Adipose tissue (tissue), 3 donors: Measurements from ENCODE around the gene ARHGAP26. TPM values are rescaled to one million over a fixed set of nuclear protein-coding genes. Genes with fewer than 3 reads are reported as not detected.

Experiments used
- H3K27ac ChIP-seq: one replicate; pipeline ENCODE4 v1.5.1; 2013; ENCODE audit warnings: low read depth, low read length
- WGBS, 3 donors: extraction: QIAGEN DNeasy Blood & Tissue Kit; methylation state at CpG; one replicate each; pipeline ENCODE4 v1.1.7; 2013; 5-methylcytosine and 5-hydroxymethylcytosine counted together
- polyA plus RNA-seq, 3 donors: library from polyadenylated mRNA; stranded (reverse); fragments of 200-250 nt; gene quantifications; one replicate each; pipeline ENCODE4 v1.2.3, GENCODE V29; 2013
- donor health status: healthy with polysubstance abuse.
- donor health status: Bipolar disorder and iron deficiency.
- donor health status: healthy.

The ARHGAP26 gene
- polyA plus RNA-seq, 3 donors, result 2.3 to 8.3 (median 6.5) TPM

DNA sequence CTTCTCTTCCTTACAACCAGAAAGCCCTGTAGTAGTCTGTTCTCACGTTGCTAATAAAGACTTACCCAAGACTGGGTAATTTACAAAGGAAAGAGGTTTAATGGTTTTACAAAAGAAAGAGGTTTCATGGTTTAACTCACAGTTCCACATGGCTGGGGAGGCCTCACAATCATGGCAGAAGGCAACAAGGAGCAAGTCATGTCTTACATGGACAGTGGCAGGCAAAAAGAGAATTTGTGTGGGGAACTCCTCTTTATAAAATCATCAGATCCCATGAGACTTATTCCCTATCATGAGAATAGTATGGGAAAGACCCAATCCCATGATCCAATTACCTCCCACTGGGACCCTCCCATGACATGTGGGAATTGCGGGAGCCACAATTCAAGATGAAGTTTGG, 468.4 kb downstream of the ARHGAP26 start:
- no peak overlapping the region for H3K27ac ChIP-seq
- 96 to 100% (median 96%) methylated on average over 2 of the region's 2 CpGs for WGBS, 3 donors

DNA sequence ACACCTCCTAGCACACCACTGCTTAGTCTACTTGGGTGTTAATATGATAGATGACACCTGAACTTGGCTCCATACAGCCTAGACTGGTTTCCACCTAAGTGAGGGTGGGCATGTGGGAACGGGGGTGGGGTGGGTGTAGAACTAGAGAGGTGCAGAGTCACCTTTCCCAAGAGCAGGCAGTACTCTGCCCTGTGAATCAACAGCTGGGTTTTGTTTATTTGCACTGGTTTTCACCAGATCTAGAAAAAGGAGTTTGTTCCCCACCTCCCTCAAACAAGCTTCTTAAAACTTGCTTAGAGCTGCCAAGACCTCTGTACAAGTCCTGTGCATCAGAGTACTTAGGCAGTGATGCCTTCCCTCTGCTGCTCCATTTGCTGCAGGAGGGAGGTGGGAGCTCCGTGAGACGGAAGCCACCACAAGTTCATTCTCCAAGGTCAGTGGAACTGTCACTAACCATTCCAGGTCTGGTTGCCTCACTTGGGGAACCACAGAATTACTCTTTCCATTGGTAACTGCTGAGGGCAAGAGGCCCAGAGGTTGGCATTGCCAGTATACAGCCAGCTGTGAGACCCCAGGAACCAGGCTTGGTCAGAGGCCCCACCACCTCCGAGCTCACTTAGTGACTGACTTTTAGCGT, 469.8 kb downstream of the ARHGAP26 start:
- 73 to 93% (median 90%) methylated on average over 5 of the region's 5 CpGs for WGBS, 3 donors

DNA sequence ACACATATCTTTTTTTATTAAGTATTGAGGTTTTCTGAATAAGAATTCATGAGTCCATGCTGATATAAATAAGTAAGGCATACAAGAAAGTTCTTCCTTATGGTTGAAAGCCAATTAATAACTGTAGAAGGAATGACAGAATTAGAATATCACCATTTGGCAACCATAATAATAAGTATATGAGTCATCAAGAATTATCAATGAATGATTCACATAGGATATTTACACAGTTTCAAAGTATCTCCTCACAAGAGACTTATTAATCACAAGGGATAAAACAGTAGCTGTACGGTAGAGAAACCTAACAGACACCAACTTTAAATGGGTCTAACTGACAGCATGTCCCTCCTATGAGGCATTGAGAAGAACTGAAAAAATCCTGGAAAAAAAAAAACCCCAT, 471.7 kb downstream of the ARHGAP26 start:
- WGBS, 3 donors, result 50 to 64% (median 58%) methylated on average over 1 of the region's 1 CpG
- no peak overlapping the region for H3K27ac ChIP-seq

More for the DNA sequence above, 469.8 kb downstream of the ARHGAP26 start:
- H3K27ac ChIP-seq, result no peak overlapping the region

DNA sequence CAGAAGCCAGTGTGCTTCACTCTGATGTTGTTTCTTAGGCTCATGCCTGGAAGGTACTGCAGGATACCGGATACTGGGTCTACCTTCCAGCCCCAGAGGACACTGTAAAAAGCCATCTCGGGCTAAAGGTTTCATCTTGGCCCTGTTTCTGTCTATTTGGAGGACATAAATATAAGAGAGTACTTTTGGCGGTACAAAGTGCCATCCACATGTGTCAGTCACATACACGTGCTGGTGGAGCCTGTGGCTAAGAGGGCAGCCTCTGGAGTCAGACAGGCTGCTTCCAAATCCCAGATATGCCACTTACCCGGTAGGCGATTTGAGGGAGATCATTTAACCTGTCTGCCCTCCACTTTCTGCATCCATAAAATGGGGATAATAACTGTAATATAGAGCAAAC, 472.9 kb downstream of the ARHGAP26 start:
- WGBS, 3 donors, result 92 to 98% (median 94%) methylated on average over 6 of the region's 6 CpGs
- H3K27ac ChIP-seq, result no peak overlapping the region

DNA sequence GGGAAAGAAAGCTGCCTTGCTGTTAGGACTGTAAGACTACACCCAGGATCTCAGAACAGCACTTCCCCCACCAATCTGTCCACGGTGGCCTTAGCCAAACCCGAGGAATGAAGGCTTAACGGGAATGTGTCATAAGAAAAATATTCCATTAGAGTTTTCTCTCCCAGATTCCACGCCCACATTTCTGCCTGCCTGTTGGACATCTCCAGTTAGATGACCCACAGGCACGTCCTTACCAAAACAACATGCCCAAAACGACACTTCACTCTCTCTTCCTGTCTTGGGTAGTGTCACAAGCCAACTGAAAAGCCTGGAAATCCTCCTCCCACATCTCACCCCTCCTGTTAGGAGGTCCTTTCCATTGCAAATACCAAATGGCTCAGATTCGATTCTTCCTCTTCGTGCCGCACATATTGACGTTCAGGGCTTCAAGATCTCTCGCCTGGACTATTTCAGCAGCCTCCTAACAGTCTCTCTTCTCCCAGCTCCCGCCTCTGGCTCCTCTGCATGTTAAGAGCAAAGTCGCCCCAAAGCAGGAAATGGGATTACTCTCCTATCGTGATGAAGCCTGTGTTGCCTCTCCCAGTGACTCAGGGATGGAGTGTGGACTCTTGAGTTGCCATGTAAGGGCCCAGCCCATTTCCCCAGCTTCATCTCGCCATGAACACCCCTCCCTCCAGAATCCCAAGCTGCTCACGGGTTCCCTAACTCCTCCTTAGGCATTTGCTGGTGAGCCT, 474.0 kb downstream of the ARHGAP26 start:
- 55 to 74% (median 63%) methylated on average over 16 of the region's 16 CpGs for WGBS, 3 donors
- peak overlapping the region; percentile 35 for H3K27ac ChIP-seq

DNA sequence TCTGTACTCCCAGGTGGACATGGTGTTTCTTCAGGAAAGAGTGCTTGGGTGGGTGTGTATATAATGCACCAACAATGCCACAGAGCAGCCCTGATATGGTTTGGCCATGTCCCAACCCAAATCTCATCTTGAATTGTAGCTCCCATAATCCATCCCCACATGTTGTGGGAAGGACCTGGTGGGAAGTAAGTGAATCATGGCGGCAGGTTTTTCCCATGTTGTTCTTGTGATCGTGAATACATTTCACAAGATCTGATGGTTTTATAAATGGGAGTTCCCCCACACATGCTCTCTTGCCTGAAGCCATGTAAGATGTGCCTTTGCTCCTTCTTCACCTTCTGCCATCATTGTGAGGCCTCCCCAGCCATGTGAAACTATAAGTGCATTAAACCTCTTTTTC, 474.8 kb downstream of the ARHGAP26 start:
- WGBS, 3 donors, result 72 to 97% (median 73%) methylated on average over 2 of the region's 2 CpGs

DNA sequence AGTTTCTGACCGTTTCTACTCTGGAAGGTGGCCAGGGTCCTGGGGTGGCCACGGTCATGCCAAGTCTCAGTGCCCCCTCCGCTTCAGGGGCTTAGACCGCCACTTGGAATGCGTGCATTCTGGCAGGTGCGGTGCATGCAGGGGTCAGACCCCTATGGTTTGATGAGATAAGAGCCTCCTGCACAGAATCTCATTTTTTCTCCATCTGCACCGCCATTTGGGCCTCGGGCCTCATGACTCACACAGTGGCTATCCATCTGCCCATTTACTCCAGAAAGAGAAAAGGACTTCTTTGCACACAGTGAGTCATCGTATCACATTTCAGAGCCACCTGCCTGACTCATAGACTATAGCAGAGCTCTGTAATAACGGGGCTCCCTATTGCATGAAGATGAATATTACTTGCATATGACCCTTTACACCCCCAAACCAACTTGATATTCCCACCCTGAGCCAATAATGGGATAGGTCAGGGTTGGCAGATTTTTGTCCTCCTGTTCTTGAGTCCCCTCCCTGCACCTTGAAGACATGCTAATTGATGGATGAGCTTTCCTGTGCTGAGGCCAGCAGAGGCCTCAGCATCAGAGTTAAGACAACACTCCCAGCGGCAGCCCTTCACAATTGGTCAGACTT, 475.9 kb downstream of the ARHGAP26 start:
- 90 to 95% (median 91%) methylated on average over 11 of the region's 11 CpGs for WGBS, 3 donors
- no peak overlapping the region for H3K27ac ChIP-seq

More for the DNA sequence above, 474.8 kb downstream of the ARHGAP26 start:
- H3K27ac ChIP-seq, result no peak overlapping the region

DNA sequence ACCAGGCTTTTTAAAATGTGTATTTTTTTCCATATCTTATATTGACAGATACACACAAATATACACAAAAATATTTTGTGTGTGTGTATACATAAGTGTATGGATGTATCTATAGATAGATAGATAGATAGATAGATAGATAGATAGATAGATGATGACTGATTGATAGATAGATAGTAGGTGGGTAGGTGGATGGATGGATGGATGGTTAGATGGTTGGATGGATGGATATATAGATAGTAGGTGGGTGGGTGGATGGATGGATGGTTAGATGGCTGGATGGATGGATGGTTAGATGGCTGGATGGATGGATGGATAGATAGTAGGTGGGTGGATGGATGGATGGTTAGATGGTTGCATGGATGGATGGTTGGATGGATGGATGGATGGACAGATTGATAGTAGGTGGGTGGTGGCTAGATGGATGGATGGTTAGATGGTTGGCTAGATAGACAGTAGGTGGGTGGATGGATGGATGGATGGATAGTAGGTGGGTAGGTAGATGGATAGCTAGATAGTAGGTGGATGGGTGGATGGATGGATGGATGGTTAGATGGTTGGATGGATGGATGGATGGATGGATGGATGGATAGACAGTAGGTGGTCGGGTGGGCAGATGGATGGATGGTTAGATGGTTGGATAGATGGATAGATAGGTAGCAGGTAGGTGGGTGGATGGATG, 477.1 kb downstream of the ARHGAP26 start:
- 75 to 100% (median 89%) methylated on average over 1 of the region's 1 CpG for WGBS, 3 donors
- H3K27ac ChIP-seq, result no peak overlapping the region

DNA sequence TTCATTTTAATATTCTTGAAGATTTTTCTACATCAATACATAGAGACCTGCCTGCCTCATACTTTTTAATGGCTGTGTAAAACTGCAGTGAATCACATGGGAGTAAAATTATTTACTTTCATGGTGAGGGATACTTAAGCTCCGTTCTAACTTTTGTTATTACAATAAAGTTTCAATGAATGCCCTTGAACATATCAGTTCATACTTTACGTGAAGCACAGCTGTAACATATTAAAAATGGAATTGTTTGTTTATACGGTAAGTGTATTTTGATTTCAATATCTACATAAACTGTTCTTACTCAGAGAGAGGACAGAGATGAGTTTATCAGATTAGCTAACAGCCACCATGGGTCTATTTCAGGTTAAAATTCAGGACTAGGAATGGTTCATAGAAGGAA, 478.2 kb downstream of the ARHGAP26 start:
- no peak overlapping the region for H3K27ac ChIP-seq

DNA sequence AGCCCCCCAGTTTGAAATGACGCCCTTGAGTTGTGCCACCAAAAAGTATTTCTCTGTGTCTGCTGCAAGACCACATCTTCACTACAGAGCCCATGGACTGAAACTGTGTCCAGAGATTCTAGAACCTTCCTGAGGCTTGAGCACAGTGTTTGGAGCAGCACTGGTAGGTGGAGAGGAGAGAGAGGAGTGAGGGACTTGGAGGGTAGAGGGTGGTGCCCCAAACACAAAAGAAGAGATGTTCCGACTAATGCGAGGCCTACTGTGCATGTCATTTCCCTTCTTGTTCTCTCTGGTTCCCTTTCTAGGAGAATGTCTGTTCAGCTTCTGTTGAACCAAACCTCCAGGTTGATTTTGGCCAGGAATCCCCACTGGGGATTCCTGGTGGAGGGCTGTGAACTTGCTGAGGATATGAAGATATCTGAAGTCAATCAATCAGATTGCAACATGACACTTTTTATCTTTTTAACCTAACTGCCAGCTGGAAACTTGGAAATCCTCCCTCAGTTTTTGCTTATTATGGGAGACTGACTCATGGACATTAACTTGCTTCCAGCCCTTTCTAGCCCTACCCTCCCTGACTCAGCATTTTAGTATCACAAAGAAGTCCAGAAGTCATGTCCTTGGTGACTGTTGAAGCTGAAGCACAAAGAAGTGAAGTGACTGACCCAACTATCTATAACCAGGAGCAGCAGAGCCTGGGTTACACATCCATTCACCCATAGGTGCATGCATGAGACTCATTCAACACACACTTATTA, 478.8 kb downstream of the ARHGAP26 start:
- 80 to 96% (median 82%) methylated on average over 3 of the region's 3 CpGs for WGBS, 3 donors
- no peak overlapping the region for H3K27ac ChIP-seq

More for the DNA sequence above, 478.2 kb downstream of the ARHGAP26 start:
- 70 to 94% (median 92%) methylated on average over 3 of the region's 3 CpGs for WGBS, 3 donors

DNA sequence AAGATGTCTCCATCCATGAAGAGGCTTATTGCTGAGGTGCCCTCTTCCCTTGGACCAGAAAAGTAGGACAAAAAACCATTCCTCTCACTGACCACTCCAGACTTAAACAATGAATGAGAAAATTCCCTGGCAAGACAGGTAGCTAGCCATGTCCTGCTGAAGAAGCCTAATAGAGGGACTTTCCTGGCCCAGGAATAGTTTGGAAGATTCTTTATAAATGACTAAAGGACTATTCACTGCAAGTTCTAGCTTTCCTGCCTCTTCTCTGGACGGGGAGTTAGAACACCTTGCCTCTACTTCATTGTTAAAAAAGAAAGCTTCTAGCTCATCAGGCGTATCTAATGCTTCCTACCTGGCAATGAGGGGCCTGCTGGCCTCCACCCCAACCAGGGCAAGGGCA, 479.7 kb downstream of the ARHGAP26 start:
- no peak overlapping the region for H3K27ac ChIP-seq
- 96 to 98% (median 98%) methylated on average over 2 of the region's 2 CpGs for WGBS, 3 donors

DNA sequence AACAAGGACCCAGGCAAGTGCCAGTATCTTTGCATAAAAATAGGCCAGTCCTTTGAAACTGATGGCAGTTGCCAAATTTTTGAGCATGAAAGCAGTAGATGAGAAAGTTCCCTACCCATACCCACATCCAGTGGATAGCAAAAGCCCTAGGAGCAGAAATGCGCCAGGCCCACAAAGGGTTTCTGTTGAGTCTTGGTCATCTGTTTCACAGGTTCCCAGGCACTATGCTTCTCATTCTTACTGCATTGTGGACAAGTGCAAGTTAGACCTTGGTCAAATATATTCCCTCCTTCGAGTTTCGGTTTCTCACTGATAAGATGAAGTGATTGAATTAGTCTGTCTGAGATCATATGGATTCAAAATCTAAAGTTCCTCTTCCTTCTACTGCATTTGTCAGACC, 481.0 kb downstream of the ARHGAP26 start:
- 85 to 94% (median 92%) methylated on average over 3 of the region's 3 CpGs for WGBS, 3 donors

DNA sequence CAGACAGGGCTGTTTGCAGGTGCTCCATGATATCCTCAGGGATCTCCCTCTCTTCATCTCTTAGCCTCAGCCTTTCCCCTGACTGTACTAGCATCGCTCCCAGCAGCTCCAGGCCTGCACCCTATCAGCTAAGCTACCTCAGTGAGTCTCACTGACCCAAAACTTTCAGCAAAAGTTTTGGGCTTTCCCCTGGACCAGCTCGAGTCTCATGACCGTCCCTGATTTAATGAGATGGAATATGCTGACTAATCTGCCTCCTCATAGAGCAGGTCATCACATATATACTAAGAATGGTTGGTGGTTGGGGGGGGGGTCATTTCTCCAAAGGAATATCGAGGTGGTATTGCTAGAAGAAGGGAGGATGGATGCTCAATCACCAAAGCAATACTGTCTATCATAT, 481.8 kb downstream of the ARHGAP26 start:
- 90 to 93% (median 92%) methylated on average over 4 of the region's 4 CpGs for WGBS, 3 donors
- H3K27ac ChIP-seq, result no peak overlapping the region

More for the DNA sequence above, 481.0 kb downstream of the ARHGAP26 start:
- H3K27ac ChIP-seq, result no peak overlapping the region

DNA sequence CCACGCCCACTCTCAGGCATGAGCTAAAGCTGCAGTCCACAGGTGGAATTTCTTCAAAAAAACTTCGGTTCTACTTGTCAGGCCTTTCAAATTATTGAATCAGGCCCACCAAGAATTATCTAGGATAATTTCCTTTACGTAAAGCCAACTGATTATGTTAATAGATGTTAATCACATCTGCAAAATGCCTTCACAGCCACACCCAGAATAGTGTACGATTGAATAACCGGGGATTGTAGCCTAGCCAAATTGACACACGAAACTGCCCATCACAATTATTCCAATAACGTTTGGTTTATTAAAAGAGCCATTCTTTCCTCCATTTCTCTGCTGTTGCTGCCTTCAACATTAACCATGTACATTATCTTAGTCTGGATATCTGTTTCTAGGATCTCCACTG, 484.6 kb downstream of the ARHGAP26 start:
- no peak overlapping the region for H3K27ac ChIP-seq
- 86 to 91% (median 88%) methylated on average over 7 of the region's 7 CpGs for WGBS, 3 donors

DNA sequence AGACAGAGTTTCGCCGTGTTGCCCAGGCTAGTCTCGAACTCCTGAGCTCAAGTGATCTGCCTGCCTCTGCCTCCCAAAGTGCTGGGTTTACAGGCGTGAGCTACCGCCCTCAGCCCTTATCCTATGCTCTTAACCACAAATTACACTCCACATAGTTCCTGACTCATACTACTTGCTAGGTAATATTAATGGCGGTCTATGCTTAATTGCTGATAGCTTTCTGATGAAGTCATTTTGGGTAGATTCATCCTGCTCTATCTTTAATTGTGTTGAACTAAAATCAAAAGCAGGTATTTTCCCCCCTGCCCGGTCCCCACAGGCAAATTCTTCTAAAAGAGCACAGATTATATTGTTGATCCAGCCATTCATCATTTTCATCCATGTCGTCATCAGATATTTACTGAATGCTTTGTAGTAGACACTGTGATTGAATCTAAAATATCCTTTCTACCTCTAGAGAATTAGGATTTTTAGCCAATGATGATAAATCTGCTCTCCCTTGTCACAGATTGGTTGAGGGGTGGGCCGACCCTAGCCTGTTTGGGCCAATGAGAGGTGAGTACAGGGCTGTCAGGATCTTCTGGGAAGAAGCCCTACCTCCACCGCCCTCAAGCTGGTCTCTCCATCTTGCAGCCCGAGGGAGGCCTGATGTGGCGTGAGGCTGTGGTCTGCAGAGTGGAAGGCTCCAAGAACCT, 488.5 kb downstream of the ARHGAP26 start:
- H3K27ac ChIP-seq, result no peak overlapping the region
- WGBS, 3 donors, result 93 to 97% (median 96%) methylated on average over 12 of the region's 12 CpGs

DNA sequence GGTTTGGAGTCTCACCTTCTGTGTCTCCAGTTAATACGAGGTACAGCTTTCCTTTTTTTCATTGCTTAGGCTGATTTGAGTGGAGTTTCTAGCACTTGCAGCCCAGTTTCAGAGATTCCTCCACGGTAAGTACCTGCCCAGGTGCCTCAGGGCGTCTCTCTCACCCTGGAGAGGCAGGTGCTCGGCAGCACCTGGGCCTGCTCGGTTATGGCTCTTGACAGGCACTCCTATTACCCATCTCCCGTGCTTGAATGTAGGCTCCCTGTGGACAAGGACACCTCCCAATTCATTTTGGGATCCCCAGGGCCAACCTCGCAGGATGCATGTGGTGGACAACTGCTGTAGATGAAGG, 489.1 kb downstream of the ARHGAP26 start:
- WGBS, 3 donors, result 91 to 96% (median 91%) methylated on average over 7 of the region's 7 CpGs
- H3K27ac ChIP-seq, result no peak overlapping the region

DNA sequence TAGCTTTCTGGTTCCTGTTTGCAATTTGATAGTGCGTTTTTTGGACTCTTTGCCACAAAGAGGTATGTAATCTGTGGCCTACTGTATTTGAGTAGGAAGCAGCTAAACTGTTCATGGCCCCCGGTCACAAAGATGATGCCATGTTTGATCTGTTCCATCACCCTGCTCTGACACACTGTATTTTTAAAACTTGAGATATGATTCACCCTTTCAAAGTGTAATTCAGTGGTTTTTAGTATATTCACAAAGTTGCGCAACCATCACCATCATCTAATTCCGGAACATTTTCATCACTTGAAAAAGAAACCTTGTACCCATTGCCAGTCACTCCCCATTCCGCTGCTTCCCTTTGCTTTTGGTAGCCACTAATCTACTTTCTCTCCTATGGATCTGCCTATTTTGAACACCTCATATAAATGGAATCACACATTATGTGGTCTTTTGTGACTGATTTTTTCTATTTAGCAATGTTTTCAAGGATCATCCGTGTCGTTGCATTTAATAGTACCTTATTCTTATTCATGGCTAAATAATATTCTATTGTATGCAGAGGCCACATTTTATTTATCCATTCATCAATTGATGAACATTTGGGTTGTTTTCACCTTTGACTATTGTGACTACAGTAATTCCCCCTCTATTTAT, 491.7 kb downstream of the ARHGAP26 start:
- 87 to 95% (median 88%) methylated on average over 7 of the region's 7 CpGs for WGBS, 3 donors
- no peak overlapping the region for H3K27ac ChIP-seq
